Neuronal stem cell (in vitro differentiated cells): Measurements from ENCODE around the gene KCNH6. TPM values are rescaled to one million over a fixed set of nuclear protein-coding genes. Genes with fewer than 3 reads are reported as not detected.

Experiments
- DNase-seq: peaks from one replicate; pipeline ENCODE4 v3.0.0-alpha.2; 2013; ENCODE audit warnings: low spot score
- H2AFZ ChIP-seq: one replicate; pipeline ENCODE4 v1.6.1; 2013; ENCODE audit warnings: mild to moderate bottlenecking, low read length, inconsistent platforms
- H2AK5ac ChIP-seq: 2 replicates; pipeline ENCODE4 v1.6.1; 2013; ENCODE audit warnings: low read depth, mild to moderate bottlenecking, inconsistent platforms, low read length, moderate library complexity, mixed read lengths
- H2BK120ac ChIP-seq: 2 replicates; pipeline ENCODE4 v1.6.1; 2013; ENCODE audit warnings: low read depth, mild to moderate bottlenecking, inconsistent platforms, low read length, moderate library complexity, mixed read lengths
- H2BK12ac ChIP-seq: one replicate; pipeline ENCODE4 v1.6.1; 2013; ENCODE audit warnings: low read length, inconsistent platforms
- H2BK15ac ChIP-seq: 2 replicates; pipeline ENCODE4 v1.6.1; 2013; ENCODE audit warnings: mild to moderate bottlenecking, low read length, inconsistent platforms, mixed read lengths
- H2BK5ac ChIP-seq: one replicate; pipeline ENCODE4 v1.6.1; 2013; ENCODE audit warnings: inconsistent platforms, mild to moderate bottlenecking, low read length, moderate library complexity
- H3K14ac ChIP-seq: one replicate; pipeline ENCODE4 v1.6.1; 2013; ENCODE audit warnings: low read length, inconsistent platforms
- H3K18ac ChIP-seq: 2 replicates; pipeline ENCODE4 v1.6.1; 2013; ENCODE audit warnings: low read length, inconsistent platforms
- H3K23ac ChIP-seq: 2 replicates; pipeline ENCODE4 v1.6.1; 2013; ENCODE audit warnings: low read depth, mild to moderate bottlenecking, mixed read lengths, low read length, inconsistent platforms; ENCODE audit not compliant: poor library complexity
- H3K27ac ChIP-seq: replicated peaks from 3 replicates; pipeline ENCODE4 v1.5.1; 2013; ENCODE audit warnings: low read length, inconsistent platforms
- H3K27me3 ChIP-seq, 3 experiments: 2 replicates each; pipeline ENCODE4 v1.6.1; 2013; ENCODE audit warnings: low read length in 3 of 3, mild to moderate bottlenecking in 2 of 3, inconsistent platforms in 1 of 3, low read depth in 1 of 3, mixed read lengths in 1 of 3, moderate library complexity in 1 of 3; ENCODE audit not compliant: control insufficient read depth in 3 of 3, insufficient read depth in 3 of 3
- H3K36me3 ChIP-seq, 2 donors: replicated peaks in 1 of 2; 2 replicates each; pipeline ENCODE4 v1.6.1; 2013; ENCODE audit warnings: low read length in 2 of 2; ENCODE audit not compliant: control insufficient read depth in 2 of 2, insufficient read depth in 2 of 2
- H3K4ac ChIP-seq: 2 replicates; pipeline ENCODE4 v1.6.1; 2013; ENCODE audit warnings: inconsistent platforms, mild to moderate bottlenecking, low read length, moderate library complexity
- H3K4me1 ChIP-seq, 2 donors: 1 replicate in 1 of 2; 2 replicates in 1 of 2; pipeline ENCODE4 v1.6.1; 2013; ENCODE audit warnings: low read length in 2 of 2, low read depth in 1 of 2; ENCODE audit not compliant: control insufficient read depth in 2 of 2, insufficient read depth in 1 of 2
- H3K4me2 ChIP-seq: one replicate; pipeline ENCODE4 v1.6.1; 2013; ENCODE audit warnings: mild to moderate bottlenecking, low read length, inconsistent platforms; ENCODE audit not compliant: insufficient read depth, poor library complexity, severe bottlenecking
- H3K4me3 ChIP-seq, 2 donors: 2 replicates each; pipeline ENCODE4 v1.5.1; 2013; ENCODE audit warnings: low read length in 2 of 2, mild to moderate bottlenecking in 2 of 2, inconsistent platforms in 1 of 2, moderate library complexity in 1 of 2
- H3K79me1 ChIP-seq: one replicate; pipeline ENCODE4 v1.6.1; 2013; ENCODE audit warnings: low read depth, mild to moderate bottlenecking, inconsistent platforms, low read length, moderate library complexity
- H3K9ac ChIP-seq: one replicate; pipeline ENCODE4 v1.6.1; 2013; ENCODE audit warnings: mild to moderate bottlenecking, low read depth, low read length, inconsistent platforms; ENCODE audit not compliant: poor library complexity
- H3K9me3 ChIP-seq, 2 donors: replicated peaks in 1 of 2; 2 replicates each; pipeline versions ENCODE3 to v1.6.1; 2013; ENCODE audit warnings: low read length in 2 of 2, mild to moderate bottlenecking in 2 of 2, inconsistent platforms in 1 of 2, low read depth in 1 of 2, mixed read lengths in 1 of 2, moderate library complexity in 1 of 2; ENCODE audit not compliant: control insufficient read depth in 2 of 2, insufficient read depth in 1 of 2
- H4K8ac ChIP-seq: one replicate; pipeline ENCODE4 v1.6.1; 2013; ENCODE audit warnings: low read depth, mild to moderate bottlenecking, inconsistent platforms, low read length, moderate library complexity
- H4K91ac ChIP-seq: one replicate; pipeline ENCODE4 v1.6.1; 2013; ENCODE audit warnings: low read length, low read depth, mild to moderate bottlenecking, inconsistent platforms; ENCODE audit not compliant: poor library complexity
- WGBS, 2 donors: extraction: QIAGEN DNeasy Blood & Tissue Kit; methylation state at CpG; one replicate each; pipeline ENCODE4 v1.1.7; 2013; ENCODE audit warnings: missing lambda C conversion rate in 2 of 2, mixed read lengths in 1 of 2; ENCODE audit not compliant: insufficient read length in 2 of 2, insufficient replicate concordance in 1 of 2; ENCODE audit errors: extremely low coverage in 2 of 2; 5-methylcytosine and 5-hydroxymethylcytosine counted together
- polyA plus RNA-seq, 2 experiments: library from polyadenylated mRNA; stranded (reverse); fragments of 200-250 nt; gene quantifications; one replicate each; pipeline ENCODE4 v1.2.3, GENCODE V29; 2013

KCNH6 gene, protein sequence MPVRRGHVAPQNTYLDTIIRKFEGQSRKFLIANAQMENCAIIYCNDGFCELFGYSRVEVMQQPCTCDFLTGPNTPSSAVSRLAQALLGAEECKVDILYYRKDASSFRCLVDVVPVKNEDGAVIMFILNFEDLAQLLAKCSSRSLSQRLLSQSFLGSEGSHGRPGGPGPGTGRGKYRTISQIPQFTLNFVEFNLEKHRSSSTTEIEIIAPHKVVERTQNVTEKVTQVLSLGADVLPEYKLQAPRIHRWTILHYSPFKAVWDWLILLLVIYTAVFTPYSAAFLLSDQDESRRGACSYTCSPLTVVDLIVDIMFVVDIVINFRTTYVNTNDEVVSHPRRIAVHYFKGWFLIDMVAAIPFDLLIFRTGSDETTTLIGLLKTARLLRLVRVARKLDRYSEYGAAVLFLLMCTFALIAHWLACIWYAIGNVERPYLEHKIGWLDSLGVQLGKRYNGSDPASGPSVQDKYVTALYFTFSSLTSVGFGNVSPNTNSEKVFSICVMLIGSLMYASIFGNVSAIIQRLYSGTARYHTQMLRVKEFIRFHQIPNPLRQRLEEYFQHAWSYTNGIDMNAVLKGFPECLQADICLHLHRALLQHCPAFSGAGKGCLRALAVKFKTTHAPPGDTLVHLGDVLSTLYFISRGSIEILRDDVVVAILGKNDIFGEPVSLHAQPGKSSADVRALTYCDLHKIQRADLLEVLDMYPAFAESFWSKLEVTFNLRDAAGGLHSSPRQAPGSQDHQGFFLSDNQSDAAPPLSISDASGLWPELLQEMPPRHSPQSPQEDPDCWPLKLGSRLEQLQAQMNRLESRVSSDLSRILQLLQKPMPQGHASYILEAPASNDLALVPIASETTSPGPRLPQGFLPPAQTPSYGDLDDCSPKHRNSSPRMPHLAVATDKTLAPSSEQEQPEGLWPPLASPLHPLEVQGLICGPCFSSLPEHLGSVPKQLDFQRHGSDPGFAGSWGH
- polyA plus RNA-seq (2013, experiment 1 of 2) = 0.03 TPM
- not detected for polyA plus RNA-seq (2013, experiment 2 of 2)

DNA sequence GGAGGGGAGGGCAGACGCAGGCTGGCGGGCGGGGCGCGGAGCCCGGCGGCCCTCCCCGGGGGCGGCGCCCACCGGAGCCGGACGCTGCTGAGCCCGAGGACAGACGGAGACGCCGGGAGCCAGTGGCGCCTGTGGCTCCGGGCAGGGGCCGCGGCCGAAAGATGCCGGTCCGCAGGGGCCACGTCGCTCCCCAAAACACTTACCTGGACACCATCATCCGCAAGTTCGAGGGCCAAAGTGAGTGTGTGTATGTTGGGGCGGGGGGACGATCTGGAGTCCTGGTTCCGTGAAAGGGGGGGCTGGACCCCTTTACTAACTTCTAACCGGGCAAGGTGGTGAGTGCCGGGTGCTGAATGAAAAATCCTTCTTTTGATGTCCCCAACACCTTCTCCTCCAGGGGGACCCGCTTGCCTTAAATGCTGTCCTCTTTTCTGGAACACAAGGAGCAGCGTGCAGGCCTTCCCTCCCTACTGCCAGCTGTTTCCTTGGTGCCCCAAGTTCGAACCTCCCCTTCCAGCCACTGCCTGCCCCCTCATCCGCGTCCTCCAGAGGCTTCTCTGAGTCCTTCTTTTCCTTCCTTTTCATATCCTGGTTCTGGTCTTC lies at the start of gene KCNH6:
Gene KCNH6, plus strand, starts transcription at position 106 of the 603 bp plus-strand sequence. Its CDS starts 56 bp downstream, at position 162.
- no CpG with 5 or more reads among the region's 38 CpGs for WGBS, 2 donors
- Histone ChIP-seq H2BK15ac (no peak within 1 kb of the TSS), H3K14ac (no peak within 1 kb of the TSS), H3K4me2 (peak within 1 kb of the TSS; percentile 60), H3K27me3 (peaks cover 0 to 52% (median 13%) of the 10 kb centered on the region in 3 experiments), H3K4me3 (peak within 1 kb of the TSS; percentile 25 to 73), H2AFZ (peak within 1 kb of the TSS; percentile 68), H2AK5ac (no peak within 1 kb of the TSS), H2BK120ac (no peak within 1 kb of the TSS), H3K4me1 (peaks cover 5% of the 10 kb centered on the region in 2 donors), H3K9ac (peak within 1 kb of the TSS; percentile 66), H3K4ac (no peak within 1 kb of the TSS), H2BK12ac (no peak within 1 kb of the TSS), H4K8ac (no peak within 1 kb of the TSS), H2BK5ac (no peak within 1 kb of the TSS), H3K27ac (no peak within 1 kb of the TSS), H4K91ac (no peak within 1 kb of the TSS), H3K9me3 (no peaks in the 10 kb centered on the region), H3K36me3 (no peaks in the 10 kb centered on the region), H3K79me1 (no peaks in the 10 kb centered on the region), H3K23ac (peak within 1 kb of the TSS; percentile 39), H3K18ac (peak within 1 kb of the TSS; percentile 77)
- no peak for DNase-seq

DNA sequence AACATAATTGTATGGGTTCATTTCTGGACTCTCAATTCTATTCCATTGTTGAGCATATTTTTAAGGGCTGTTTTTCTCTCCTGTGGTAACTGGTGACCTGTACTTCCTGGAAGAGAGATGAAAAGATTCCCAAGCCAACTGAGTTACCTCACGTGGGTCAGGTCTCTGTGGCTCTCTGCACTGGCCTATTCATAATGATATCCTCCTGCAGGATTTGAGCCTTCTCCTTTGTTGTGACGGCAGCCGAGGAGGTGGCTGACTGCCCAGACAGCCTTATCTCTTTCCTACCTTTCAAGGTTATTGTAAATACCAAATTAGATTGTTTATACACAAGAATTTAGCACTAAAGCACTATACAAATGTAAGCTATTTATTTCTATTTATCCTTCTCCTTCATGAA lies 49.0 kb upstream of the KCNH6 start:
- H3K4me1 ChIP-seq = peaks cover 6 to 9% of the 10 kb centered on the region in 2 donors
- no CpG with 5 or more reads among the region's 3 CpGs for WGBS, 2 donors
- H3K4me3 ChIP-seq = no peak overlapping the region
- no peak for DNase-seq
- H2BK120ac ChIP-seq = no peak overlapping the region
- no peaks in the 10 kb centered on the region for H3K36me3 ChIP-seq
- H2BK5ac ChIP-seq = no peak overlapping the region
- peaks cover 11 to 60% (median 31%) of the 10 kb centered on the region in 3 experiments for H3K27me3 ChIP-seq
- no peak overlapping the region for H4K8ac ChIP-seq
- no peak overlapping the region for H2AK5ac ChIP-seq
- H2BK15ac ChIP-seq = no peak overlapping the region
- H3K9me3 ChIP-seq = peaks cover 0 to 1% of the 10 kb centered on the region in 2 donors
- no peak overlapping the region for H2AFZ ChIP-seq
- H3K14ac ChIP-seq = no peak overlapping the region
- no peak overlapping the region for H3K4me2 ChIP-seq
- no peak overlapping the region for H3K27ac ChIP-seq
- no peak overlapping the region for H3K23ac ChIP-seq
- no peak overlapping the region for H3K4ac ChIP-seq
- H2BK12ac ChIP-seq = no peak overlapping the region
- no peak overlapping the region for H3K18ac ChIP-seq
- H3K79me1 ChIP-seq = no peaks in the 10 kb centered on the region
- H3K9ac ChIP-seq = no peak overlapping the region
- H4K91ac ChIP-seq = no peak overlapping the region

DNA sequence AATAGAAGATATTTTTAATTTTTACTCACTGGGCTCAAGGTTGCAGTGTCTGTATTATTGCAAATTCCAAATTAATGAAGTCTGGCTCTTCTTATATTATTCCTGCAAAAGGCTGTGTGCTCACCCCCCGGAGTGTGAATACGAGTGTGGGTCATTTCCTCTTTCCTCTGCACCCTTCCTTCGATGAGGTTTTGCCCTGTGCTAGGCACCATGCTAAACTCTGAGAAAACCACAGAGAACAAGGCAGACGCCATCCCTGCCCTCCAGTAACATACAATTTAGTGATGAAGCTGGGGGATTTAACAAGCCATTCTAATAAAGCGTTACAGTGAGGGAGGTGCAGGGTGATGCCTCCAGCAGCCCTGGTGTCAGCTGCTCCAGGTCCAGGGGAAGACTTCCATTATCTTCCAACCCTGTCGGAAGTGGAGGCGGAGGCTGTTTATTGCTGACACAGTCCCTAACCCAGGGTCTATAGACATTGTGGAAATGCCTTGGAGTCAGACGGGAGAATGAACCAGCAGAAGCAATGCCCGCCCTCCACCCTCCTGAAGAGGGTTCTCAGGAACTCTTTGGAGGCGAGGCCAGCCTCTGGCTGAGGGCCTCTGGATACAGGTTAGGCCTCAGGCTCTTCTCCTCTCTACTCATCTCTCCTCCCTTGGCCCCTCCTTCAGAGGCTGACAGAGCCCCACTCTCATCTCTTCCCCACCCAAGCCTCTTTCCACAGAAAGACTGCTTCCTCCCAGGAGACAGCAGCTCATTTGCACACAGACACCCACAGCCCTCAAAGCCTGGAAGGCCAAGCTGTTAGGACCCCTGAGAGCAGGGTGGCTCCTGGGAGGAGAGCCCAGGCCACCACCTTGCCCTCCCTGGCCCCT lies 48.3 kb upstream of the KCNH6 start:
- Histone ChIP-seq H3K4me3 (no peak overlapping the region), H3K36me3 (no peaks in the 10 kb centered on the region), H3K9ac (no peak overlapping the region), H3K4me1 (peaks cover 6 to 9% of the 10 kb centered on the region in 2 donors), H2AFZ (no peak overlapping the region), H2BK12ac (no peak overlapping the region), H3K9me3 (peaks cover 0 to 1% of the 10 kb centered on the region in 2 donors), H2BK5ac (no peak overlapping the region), H3K4me2 (no peak overlapping the region), H2BK120ac (peak overlapping the region; percentile 22), H3K18ac (peak overlapping the region; percentile 23), H3K79me1 (no peaks in the 10 kb centered on the region), H3K23ac (peak overlapping the region; percentile 60), H3K27ac (no peak overlapping the region), H4K8ac (no peak overlapping the region), H3K4ac (no peak overlapping the region), H4K91ac (no peak overlapping the region), H3K14ac (no peak overlapping the region), H2AK5ac (peak overlapping the region; percentile 81), H3K27me3 (peaks cover 11 to 66% (median 34%) of the 10 kb centered on the region in 3 experiments), H2BK15ac (no peak overlapping the region)
- WGBS, 2 donors = no CpG with 5 or more reads among the region's 10 CpGs
- no peak for DNase-seq
